DND-41 (cell line): ENCODE data around the gene OSBPL7.

Source experiments
- ATAC-seq: fragments of 200-7000 bp; cut with Tn5 transposase; 3 replicates; pipeline ENCODE4 v1.9.1; 2021; ENCODE audit warnings: low read depth; ENCODE audit not compliant: insufficient read depth
- DNase-seq: peaks from one replicate; pipeline ENCODE4 v3.0.0-alpha.2; 2020
- H2AFZ ChIP-seq: 2 replicates; pipeline ENCODE4 v1.6.0; 2012; ENCODE audit warnings: low read depth, low read length
- H3K27ac ChIP-seq: 2 replicates; pipeline ENCODE4 v1.5.1; 2012; ENCODE audit warnings: low read length, inconsistent platforms
- H3K27me3 ChIP-seq: fragments of 200-600 bp; sonication (generic); 2 replicates; pipeline ENCODE4 v1.6.0; 2012; ENCODE audit warnings: low read length, mild to moderate bottlenecking, inconsistent platforms; ENCODE audit not compliant: insufficient read depth, poor library complexity
- H3K36me3 ChIP-seq: 2 replicates; pipeline ENCODE4 v1.5.1; 2012; ENCODE audit warnings: low read length, inconsistent platforms; ENCODE audit not compliant: insufficient read depth
- H3K4me1 ChIP-seq: 2 replicates; pipeline ENCODE4 v1.5.1; 2012; ENCODE audit warnings: mild to moderate bottlenecking, low read length; ENCODE audit not compliant: insufficient read depth
- H3K4me2 ChIP-seq: 2 replicates; pipeline ENCODE4 v1.6.0; 2012; ENCODE audit warnings: mild to moderate bottlenecking, moderate library complexity, low read length, inconsistent platforms; ENCODE audit not compliant: insufficient read depth
- H3K4me3 ChIP-seq, 2 experiments: fragments of 200-600 bp in 1 of 2; shearing (Covaris generic) in 1 of 2; 2 replicates each; pipeline ENCODE4 v1.5.1; 2012 to 2016; ENCODE audit warnings: inconsistent platforms in 2 of 2, low read length in 2 of 2, mild to moderate bottlenecking in 2 of 2, low read depth in 1 of 2, moderate library complexity in 1 of 2
- H3K79me2 ChIP-seq: 2 replicates; pipeline ENCODE4 v1.6.0; 2012; ENCODE audit warnings: low read length, inconsistent platforms; ENCODE audit not compliant: insufficient read depth
- H3K9ac ChIP-seq: 2 replicates; pipeline ENCODE4 v1.6.0; 2012; ENCODE audit warnings: low read depth, mild to moderate bottlenecking, inconsistent platforms, low read length, moderate library complexity
- H3K9me3 ChIP-seq: 2 replicates; pipeline ENCODE4 v1.5.1; 2012; ENCODE audit warnings: low read length, moderate library complexity, mild to moderate bottlenecking, inconsistent platforms; ENCODE audit not compliant: insufficient read depth, severe bottlenecking
- H4K20me1 ChIP-seq: 2 replicates; pipeline ENCODE4 v1.6.0; 2012; ENCODE audit warnings: low read length; ENCODE audit not compliant: insufficient read depth
- CTCF ChIP-seq: IDR thresholded peaks from 2 replicates; pipeline ENCODE4 v1.5.1; 2012; ENCODE audit warnings: borderline replicate concordance, low read length, moderate library complexity, mild to moderate bottlenecking; ENCODE audit not compliant: poor library complexity, severe bottlenecking; ENCODE audit errors: extremely low read depth
- EZH2 ChIP-seq: IDR thresholded peaks from 3 replicates; pipeline ENCODE4 v1.6.1; 2012; ENCODE audit warnings: borderline replicate concordance, low read depth, mild to moderate bottlenecking, moderate library complexity, low read length, inconsistent platforms; ENCODE audit not compliant: severe bottlenecking

The OSBPL7 gene

GRCh38 chr17:47852113-47852949, 30.7 kb upstream of the OSBPL7 start:
- Histone ChIP-seq H3K9ac (no peak overlapping the region), H3K9me3 (no peaks in the 10 kb centered on the region), H3K36me3 (no peaks in the 10 kb centered on the region), H3K4me2 (no peak overlapping the region), H3K27ac (no peak overlapping the region), H3K4me3 (no peak overlapping the region), H3K79me2 (no peaks in the 10 kb centered on the region), H4K20me1 (no peaks in the 10 kb centered on the region), H2AFZ (no peak overlapping the region), H3K4me1 (no peaks in the 10 kb centered on the region), H3K27me3 (peaks cover 66% of the 10 kb centered on the region)
- no peak for DNase-seq
- TF ChIP-seq EZH2, result no peak
- no peak for TF ChIP-seq CTCF
- ATAC-seq, result no peak

- no peaks in the 10 kb centered on the region for H3K36me3 ChIP-seq
- no peak for TF ChIP-seq EZH2
- TF ChIP-seq CTCF, result no peak
- no peak overlapping the region for H2AFZ ChIP-seq
- H3K4me1 ChIP-seq, result no peaks in the 10 kb centered on the region
- no peaks in the 10 kb centered on the region for H3K9me3 ChIP-seq
- H3K27ac ChIP-seq, result no peak overlapping the region
- DNase-seq, result no peak
- H3K4me2 ChIP-seq, result no peak overlapping the region
- no peak overlapping the region for H3K4me3 ChIP-seq
- H3K9ac ChIP-seq, result no peak overlapping the region
- no peaks in the 10 kb centered on the region for H4K20me1 ChIP-seq
- H3K27me3 ChIP-seq, result peaks cover 62% of the 10 kb centered on the region
- H3K79me2 ChIP-seq, result no peaks in the 10 kb centered on the region
- no peak for ATAC-seq
Observed at GRCh38 chr17:47851764-47852112, 30.1 kb upstream of the OSBPL7 start.

- Histone ChIP-seq H2AFZ (no peak within 1 kb of the TSS), H3K9ac (no peak within 1 kb of the TSS), H3K4me3 (no peak within 1 kb of the TSS), H3K4me1 (no peaks in the 10 kb centered on the region), H3K27ac (no peak within 1 kb of the TSS), H3K79me2 (no peaks in the 10 kb centered on the region), H3K9me3 (no peaks in the 10 kb centered on the region), H4K20me1 (no peaks in the 10 kb centered on the region), H3K27me3 (peaks cover 57% of the 10 kb centered on the region), H3K4me2 (no peak within 1 kb of the TSS), H3K36me3 (no peaks in the 10 kb centered on the region)
- DNase-seq (no peak), ATAC-seq (no peak)
- peak; percentile 19 for TF ChIP-seq EZH2
- TF ChIP-seq CTCF, result no peak
Observed at GRCh38 chr17:47850692-47851573, 29.3 kb upstream of the OSBPL7 start, which contains the start of gene SP6. Gene SP6 (minus strand): TSS chr17:47851163. CDS start chr17:47848429, 2,734 bp downstream.
